GM21515 (cell line): ENCODE results near the gene PTP4A2.
A peak's percentile ranks its signal among the peaks of the same experiment; 100 is the strongest.
"Not testable (repeated sequence)": the region's sequence is repeated elsewhere in the genome, so short reads cannot be mapped to it uniquely, and the experiment has no call there.

ENCODE experiments used
- ATAC-seq: cut with Tn5 transposase; IDR thresholded peaks from one replicate; pipeline ENCODE4 v1.9.1; 2021; ENCODE audit not compliant: unreplicated experiment

The PTP4A2 gene

GRCh38 chr1:31926252-31926651 is 11.9 kb downstream of the PTP4A2 start:
- no peak for ATAC-seq

DNA sequence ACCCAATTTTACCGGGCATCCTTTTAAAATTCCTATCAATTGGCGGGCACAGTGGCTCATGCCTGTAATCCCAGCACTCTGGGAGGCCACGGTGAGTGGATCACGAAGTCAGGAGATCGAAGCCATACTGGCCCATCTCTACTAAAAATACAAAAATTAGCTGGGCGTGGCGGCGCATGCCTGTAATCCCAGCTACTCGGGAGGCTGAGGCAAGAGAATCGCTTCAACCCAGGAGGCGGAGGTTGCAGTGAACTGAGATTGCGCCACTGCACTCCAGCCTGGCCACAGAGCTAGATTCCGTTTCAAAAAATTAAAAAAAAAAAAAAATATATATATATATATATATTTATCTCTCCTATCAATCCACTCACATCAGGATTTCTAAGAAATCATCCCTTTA is 12.3 kb downstream of the PTP4A2 start:
- not testable (repeated sequence) for ATAC-seq

DNA sequence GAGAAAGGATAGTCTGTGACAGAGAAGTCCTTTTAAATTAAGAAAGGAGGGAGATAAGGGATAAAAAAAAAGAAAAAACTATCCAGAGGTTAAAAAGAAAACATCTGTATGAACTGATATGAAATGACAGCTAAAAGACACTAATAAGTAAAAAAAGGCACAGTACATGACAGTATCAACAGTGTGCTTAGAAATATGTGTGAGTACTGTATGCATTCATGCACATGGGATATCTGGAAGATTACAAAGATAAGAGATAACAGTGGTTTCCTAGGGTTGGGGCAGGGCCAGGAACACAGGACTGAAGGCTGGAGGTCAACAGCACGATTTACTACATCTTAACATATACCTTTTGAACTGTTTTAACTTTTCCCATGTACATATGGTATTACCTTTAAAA is 13.3 kb downstream of the PTP4A2 start:
- ATAC-seq, result no peak

GRCh38 chr1:31923901-31924535 is 14.2 kb downstream of the PTP4A2 start:
- no peak for ATAC-seq

GRCh38 chr1:31920956-31921355 is 17.2 kb downstream of the PTP4A2 start:
- ATAC-seq, result no peak

GRCh38 chr1:31919591-31919990 is 18.6 kb downstream of the PTP4A2 start:
- no peak for ATAC-seq

DNA sequence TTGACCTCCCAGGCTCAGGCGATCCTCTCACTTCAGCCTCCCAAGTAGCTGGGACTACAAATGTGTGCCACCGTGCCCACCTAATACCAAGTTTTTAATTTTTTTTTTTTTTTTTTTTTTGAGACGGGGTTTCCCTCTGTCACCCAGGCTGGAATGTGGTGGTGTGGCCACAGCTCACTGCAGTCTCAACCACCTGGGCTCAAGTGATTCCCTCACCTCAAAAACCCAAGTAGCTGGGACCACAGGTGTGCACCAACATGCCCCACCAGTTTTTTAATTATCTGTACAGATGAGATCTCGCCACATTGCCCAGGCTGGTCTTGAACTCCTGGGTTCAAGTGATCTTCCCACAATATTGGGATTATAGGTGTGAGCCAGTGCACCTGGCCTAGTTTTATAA is 22.7 kb downstream of the PTP4A2 start:
- no peak for ATAC-seq

- ATAC-seq, result no peak
These were observed 24.2 kb downstream of the PTP4A2 start for GRCh38 chr1:31913968-31914367.

DNA sequence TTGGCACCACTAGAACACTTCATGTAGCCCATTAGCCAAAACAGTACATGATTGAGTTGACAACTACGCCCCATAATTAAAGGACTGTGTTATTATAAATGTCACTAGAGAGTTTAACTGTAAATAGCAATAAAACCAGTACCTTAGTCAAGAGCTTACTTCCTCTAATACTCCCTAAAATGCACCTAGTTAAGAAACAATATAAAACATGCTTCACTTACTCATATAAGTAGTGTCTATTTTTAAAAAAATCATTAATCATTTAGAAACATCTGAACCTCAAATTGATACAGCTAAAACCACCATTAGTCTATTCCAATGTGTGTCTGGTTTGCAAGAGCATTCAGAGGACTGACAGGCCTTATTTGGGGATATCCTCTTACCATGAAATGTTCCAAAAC is 25.3 kb downstream of the PTP4A2 start:
- peak; percentile 46 for ATAC-seq

DNA sequence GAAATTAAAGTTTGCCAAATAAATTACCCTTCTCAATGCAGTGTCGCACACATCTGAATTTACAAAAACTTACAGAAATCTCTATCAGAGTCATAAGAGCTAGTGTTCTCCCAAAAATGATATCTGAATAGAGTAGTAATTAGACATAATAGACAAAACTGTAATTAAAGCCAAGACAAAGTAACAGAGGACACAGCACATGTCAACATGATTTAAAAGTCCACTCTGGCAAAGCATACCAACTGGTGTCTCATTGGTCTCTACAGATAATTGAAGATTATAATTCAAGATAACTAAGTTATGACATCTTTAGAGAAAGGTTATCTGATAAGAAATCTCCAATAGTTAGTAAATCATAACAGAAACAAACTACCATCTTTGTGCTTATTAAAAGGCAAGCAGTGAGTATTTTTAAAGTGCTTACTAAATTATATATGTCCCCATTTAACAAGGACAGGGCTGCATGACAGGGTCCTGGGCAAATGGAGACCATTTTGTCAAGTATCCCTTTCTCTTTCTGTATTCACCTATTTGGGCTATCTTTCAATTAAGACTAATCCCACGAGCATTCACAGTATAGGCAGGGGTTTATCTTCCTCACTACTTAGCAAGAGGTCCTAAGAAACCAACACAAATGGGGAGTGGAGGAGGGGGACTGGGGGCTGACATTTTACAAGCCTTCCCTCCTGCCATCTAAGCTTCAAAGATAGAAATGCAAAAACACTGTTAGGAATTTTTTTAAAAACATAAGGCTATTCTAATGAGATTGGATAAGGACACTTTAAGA is 26.0 kb downstream of the PTP4A2 start:
- ATAC-seq, result no peak

- no peak for ATAC-seq
These were observed 27.2 kb downstream of the PTP4A2 start for GRCh38 chr1:31910933-31911332.

DNA sequence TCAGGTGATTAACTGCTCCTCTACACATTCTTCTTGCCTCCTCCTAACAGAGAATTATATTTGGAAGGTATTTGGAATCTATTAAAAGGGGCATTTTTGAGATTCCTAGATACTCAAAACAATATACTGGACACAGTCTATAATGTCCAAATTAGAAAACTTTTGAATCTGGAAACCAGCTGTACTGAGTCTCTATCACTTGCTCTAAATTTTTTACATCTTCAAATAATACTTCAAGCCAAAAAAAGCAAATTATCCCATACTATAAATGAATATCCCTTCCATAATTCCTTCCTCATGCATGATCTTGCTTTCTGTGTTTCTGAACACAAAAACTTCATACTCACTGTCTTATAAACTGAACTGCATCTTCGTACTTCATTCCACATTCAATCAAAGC is 28.5 kb downstream of the PTP4A2 start:
- no peak for ATAC-seq

- ATAC-seq, result no peak
These were observed 31.6 kb downstream of the PTP4A2 start for GRCh38 chr1:31906557-31906956.

DNA sequence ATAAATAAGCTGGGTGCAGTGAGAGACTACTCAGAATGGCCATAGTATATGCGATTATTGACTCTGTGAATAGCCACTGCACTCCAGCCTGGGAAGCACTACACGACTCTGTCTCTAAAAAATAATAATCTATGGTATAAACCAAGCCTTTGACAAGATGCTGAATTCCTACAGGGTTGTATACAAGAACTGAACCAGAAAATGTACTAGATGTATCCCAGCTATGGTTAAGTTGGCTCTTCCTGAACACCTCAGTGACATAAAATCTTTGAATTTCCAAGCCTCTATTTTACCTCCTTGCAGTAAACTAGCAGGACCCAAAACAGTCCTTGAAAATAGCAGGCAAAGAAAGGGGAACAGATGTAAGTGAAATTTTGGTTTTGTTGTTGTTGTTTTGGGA is 32.5 kb downstream of the PTP4A2 start:
- ATAC-seq, result no peak

DNA sequence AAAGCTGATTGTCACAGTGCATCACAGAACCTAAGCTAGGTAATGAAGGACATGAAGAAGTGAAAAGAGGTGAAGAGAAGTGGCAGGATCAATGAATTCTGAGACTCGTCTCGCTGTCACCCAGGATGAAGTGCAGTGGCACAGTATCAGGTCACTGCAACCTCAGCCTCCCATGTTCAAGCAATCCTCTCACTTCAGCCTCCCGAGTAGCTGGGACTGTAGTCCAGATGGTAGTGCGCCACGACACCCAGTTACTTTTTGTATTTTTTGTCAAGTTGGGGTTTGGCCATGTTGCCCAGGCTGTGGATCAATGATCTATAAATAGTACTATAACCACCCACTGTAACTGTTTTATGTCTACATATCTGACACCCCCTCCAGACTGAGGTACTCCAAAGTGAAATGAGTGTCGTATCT is 33.1 kb downstream of the PTP4A2 start:
- ATAC-seq, result no peak

DNA sequence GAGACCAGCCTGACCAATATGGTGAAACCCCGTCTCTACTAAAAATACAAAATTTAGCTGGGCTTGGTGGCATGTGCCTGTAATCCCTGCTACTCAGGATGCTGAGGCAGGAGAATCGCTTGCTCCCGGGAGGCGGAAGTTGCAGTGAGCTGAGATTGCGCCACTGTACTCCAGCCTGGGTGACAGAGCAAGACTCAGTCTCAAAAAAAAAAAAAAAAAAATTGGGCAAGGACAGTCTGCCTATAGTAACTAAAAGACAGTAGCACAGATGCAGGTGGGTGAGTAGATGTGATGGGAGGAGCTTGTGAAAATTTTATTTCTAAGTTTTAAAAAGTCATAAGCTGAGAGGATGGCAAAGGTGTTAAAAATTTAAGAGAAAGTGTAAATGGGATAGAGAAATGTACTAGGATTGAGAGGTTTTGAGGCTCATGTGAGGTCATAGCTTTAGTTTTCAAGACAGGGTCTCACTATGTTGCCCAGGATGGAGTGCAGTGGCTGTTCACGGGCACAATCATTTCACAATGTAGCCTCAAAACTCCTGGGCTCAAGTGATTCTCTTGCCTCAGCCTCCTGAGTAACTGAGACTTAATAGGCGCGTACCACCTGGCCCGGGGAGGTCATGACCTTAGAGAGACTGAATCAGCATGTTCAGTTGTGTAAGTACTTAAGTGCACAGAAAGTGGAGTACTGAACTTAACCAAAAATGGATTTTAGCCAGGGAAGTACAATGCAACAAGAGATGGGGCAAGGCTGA is 33.7 kb downstream of the PTP4A2 start:
- ATAC-seq, result no peak

DNA sequence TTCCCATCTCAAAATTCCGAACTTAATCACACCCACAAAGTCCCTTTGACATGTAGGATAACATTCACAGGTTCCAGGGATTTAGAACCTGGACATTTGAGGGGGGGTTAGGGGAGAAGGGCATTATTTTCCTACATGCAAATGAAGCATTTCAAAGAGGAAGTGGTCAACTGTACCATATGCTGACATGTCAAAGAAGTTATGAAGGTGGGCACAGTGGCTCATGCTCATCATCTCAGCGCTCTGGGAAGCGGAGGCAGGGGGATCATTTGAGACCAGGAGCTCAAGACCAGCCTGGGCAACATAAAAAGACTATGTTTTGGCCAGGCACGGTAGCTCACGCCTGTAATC is 35.7 kb downstream of the PTP4A2 start:
- no peak for ATAC-seq

- ATAC-seq, result no peak
These were observed 36.2 kb downstream of the PTP4A2 start for GRCh38 chr1:31901838-31902509.

DNA sequence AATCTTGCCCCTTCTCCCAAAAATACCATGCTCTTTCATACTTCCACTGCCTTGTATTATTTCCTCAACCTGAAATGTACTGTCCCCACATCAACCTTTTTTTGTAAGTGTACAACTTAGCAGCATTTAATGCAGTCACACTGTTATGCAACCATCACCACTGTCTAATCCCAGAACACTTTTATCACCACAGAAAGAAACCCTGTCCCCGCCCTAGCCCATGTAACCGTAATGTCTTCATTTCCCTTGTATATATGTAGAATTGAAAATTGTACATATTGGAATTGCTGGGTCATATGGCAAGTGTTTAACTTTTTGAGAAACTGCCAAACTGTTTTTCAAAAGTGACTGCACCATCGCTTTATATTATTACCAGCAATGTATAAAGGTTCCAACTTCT is 37.4 kb downstream of the PTP4A2 start:
- no peak for ATAC-seq

DNA sequence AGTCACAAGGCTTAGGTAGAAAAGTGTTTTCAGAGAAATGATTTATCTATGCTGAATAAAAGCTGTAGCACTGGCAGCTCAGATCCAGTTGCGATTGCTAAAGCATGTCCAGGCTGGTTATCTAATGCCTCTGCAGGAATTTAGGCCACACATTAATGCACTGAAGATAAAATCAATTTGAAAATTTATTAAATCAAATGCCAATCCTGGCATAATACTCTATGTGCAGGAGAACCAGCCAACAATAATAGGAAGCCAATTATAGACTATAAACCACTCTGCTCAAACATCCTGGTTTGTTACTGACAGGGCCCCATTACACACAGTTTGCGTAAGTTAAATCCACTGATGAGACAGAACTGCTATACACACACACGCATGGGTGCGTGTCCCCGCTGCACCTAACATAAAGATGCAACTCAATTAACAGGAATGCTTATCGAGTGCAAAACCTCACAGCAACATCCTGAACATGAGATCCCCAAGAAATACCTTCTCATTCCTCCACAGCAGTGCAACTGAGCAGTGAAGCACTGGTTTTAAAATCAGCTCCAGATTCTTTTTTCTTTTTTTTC is 40.6 kb downstream of the PTP4A2 start:
- no peak for ATAC-seq
